NB4 (cell line): ENCODE results near the gene STT3B.

Experiments
- CTCF ChIP-seq: IDR thresholded peaks from one replicate; pipeline ENCODE4 v1.5.1; 2012; ENCODE audit warnings: low read depth, low read length
- MAX ChIP-seq: IDR thresholded peaks from 2 replicates; pipeline ENCODE4 v1.6.1; 2011; ENCODE audit warnings: low read depth, low read length
- POLR2A ChIP-seq: IDR thresholded peaks from 2 replicates; pipeline ENCODE4 v1.6.1; 2011; ENCODE audit warnings: mild to moderate bottlenecking; ENCODE audit not compliant: insufficient read length; ENCODE audit errors: extremely low read depth

DNA sequence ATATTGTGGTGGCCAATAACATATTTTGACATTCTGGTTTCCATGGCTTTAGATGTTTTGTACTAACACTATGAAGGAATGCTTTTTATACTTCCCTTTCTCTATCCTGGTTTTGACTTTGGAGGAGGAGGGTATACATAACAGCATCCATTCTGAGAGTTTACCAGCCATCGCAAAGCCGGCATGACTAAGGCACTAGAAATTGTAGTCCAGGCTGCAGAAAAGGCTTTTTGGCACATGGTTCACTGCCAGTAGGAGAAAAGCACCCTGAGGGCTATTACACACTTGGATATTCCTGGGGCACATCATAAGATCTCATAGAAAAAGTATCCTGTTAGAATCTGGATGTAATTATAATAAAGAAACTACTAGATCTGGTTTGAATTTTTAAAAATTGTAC is 101.8 kb downstream of the STT3B start:
- TF ChIP-seq MAX (no peak), CTCF (no peak), POLR2A (no peak)
